Measurements from ENCODE around the gene ZNF22.

The ZNF22 gene

DNA sequence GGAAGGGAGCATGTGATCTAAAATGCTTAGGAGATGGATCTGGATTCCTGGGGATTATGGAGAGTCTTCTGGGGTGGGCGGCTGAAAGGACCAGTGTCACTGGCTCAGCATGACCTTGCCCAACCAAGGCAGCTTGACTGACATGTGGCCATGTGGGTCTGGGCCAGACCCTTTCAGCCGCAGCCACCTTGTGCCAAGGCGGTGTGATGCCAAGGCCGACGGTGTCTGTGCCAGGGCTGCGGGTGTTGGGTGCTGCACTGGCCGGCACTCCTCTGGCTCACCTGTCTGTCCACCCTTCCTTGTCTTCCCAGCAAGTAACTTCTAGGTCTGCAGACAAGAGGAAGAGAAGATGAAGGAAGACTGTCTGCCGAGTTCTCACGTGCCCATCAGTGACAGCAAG is 30.9 kb upstream of the ZNF22 start:
- H3K4me3 ChIP-seq (ENCODE audit: low read depth, low read length) = no peak overlapping the region
- no peak for DNase-seq (ENCODE audit: low read depth)
- TF ChIP-seq CTCF (IDR thresholded peaks at IDR 0.05; ENCODE audit: low read depth, low read length, missing control alignments) = no peak

- no peak for TF ChIP-seq CTCF (IDR thresholded peaks at IDR 0.05; ENCODE audit: low read depth, low read length, missing control alignments)
- DNase-seq (ENCODE audit: low read depth) = no peak
- no peak overlapping the region for H3K4me3 ChIP-seq (ENCODE audit: low read depth, low read length)
These were observed 29.8 kb upstream of the ZNF22 start for GRCh38 chr10:44970812-44971395.

- DNase-seq (ENCODE audit: low read depth) = no peak
- TF ChIP-seq CTCF (IDR thresholded peaks at IDR 0.05; ENCODE audit: low read depth, low read length, missing control alignments) = no peak
- H3K4me3 ChIP-seq (ENCODE audit: low read depth, low read length) = no peak overlapping the region
These were observed 29.3 kb upstream of the ZNF22 start for GRCh38 chr10:44971434-44971833.

DNA sequence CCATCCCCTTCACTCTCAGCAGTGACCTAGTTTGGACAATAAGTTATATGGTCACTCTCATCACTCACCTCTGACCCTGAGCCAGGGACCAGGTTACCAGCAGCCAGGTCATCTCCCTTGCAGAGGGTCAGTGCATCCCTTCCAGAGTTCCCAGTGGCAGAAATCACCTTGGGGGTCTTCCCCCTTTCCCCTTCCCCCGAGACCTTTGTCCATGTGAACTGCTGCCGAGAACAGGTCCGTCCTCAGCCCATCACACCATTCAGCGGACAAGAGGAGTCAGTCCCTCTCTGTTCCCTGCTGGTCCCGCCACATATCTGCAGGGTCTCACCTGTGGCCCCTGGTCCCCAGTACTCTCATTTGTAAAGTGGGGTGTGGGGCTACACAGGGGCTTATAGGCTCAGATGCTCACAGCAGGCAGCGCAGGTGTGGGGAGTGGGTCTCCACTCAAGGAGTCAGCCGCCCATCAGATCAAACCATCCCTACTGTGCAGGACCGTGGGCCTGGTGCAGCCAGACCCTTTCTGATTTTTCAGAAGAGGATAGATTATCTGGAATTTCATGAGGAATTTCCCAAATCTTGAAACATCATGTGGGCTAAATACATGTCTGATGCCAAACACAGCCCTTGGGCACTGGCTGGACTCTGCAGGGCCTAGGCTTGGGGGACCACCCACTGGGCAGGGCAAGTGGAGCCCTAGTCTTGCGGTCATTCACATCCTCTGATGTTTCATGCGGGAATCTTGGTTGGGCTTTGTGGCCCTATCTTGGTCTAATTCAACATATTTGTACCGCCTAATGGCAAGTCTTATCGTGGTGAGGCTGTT is 28.6 kb upstream of the ZNF22 start:
- DNase-seq (ENCODE audit: low read depth) = no peak
- no peak overlapping the region for H3K4me3 ChIP-seq (ENCODE audit: low read depth, low read length)
- TF ChIP-seq CTCF (IDR thresholded peaks at IDR 0.05; ENCODE audit: low read depth, low read length, missing control alignments) = no peak

- H3K4me3 ChIP-seq (ENCODE audit: low read depth, low read length) = no peak overlapping the region
- no peak for DNase-seq (ENCODE audit: low read depth)
- no peak for TF ChIP-seq CTCF (IDR thresholded peaks at IDR 0.05; ENCODE audit: low read depth, low read length, missing control alignments)
These were observed 27.8 kb upstream of the ZNF22 start for GRCh38 chr10:44972874-44973306.

DNA sequence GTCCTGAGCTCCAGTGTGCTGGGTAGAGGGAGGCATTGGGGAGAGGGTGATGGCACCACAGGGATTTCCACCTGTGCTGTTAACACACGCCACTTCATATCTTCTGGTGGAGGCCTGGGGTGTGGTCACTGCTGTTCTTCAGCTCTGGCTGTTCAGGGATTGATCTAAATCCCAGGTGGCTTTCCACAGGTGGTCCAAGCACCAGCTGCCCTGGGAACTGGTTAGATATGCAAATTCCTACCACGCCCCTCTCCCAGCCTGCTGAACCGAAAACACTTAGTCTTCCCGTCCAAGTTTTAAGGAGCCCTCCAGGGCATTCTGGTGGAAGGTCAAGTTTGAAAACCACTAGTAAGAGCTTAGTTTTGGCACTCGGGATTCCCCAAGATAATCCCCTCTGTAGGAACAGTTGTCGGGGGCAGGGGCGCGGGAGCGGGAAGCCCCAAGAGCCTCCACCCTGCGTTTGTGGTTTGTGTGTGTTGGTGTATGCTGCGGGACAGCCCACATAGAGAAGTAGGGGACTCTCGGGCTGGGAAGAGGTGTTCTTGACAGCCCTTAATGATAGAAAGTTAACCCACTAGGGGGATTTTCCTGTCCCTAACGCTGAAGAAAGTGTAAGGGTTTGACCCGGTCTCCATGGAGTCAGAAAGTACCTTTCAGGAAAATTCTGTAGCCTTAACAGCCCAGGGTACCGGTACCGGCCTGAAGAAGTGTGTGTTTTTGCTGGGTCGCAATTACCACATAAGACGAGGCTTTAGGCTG is 27.2 kb upstream of the ZNF22 start:
- no peak for TF ChIP-seq CTCF (IDR thresholded peaks at IDR 0.05; ENCODE audit: low read depth, low read length, missing control alignments)
- no peak for DNase-seq (ENCODE audit: low read depth)

More for the DNA sequence above, 27.2 kb upstream of the ZNF22 start:
- peak overlapping the region; percentile 9; the same call in 1 of the 2 replicates for H3K4me3 ChIP-seq (ENCODE audit: low read depth, low read length)

All from GM12864 (cell line).